SK-MEL-5 (cell line): ENCODE results near the gene DOCK11. TPM values are rescaled to one million over a fixed set of nuclear protein-coding genes. Genes with fewer than 3 reads are reported as not detected.

Experiments
- DNase-seq: peaks from one replicate; pipeline ENCODE4 v3.0.0-alpha.2; 2016; ENCODE audit warnings: low read depth, low spot score
- in situ Hi-C: cut with HindIII; loops from 2 replicates; pipeline ENCODE4 v1.10.0; 2016; ENCODE audit warnings: low sequenced_read_pairs, high pct_unique_total_duplicates, low pct_unique_long_range_greater_than_20kb
- total RNA-seq: library from RNA; depleted of rRNA; stranded (reverse); fragments of >200 nt; shearing (Covaris generic); gene quantifications from 2 replicates; pipeline ENCODE4 v1.2.3, GENCODE V29; 2014

The DOCK11 gene
- total RNA-seq, 1 experiment from 2014 or later = 5.9 TPM

DNA sequence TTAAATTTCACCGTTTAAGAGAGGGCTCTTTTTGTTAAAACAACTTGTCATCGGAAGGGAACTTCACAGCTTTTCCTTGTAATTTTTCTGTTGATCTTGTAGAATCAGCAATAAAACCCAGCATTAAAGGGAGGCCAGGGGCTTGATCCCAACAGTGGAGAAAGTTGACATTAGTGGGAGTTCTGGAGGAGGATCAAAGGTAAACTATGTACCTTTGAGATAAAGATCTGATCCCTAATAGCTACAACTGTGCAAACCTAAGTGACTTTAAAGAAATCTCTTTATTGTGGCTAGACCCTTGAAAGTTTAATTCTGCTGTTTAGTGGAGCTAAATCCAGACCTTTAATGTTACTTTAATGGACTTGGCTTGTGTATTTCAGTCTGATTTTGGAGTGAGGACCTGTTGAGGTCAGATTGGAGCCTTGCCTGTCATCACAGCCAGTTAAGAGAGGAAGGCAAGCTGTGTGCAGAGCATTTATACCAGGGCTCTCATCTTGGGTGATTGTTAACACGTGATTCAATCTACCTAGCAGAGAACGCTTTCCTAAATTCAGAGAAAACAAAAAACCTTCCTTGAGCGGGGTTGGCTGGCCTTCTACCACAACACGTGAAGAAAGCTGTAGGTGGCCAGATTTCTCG is 1.7 kb downstream of the DOCK11 start:
- in situ Hi-C loops = no loop called here
- DNase-seq = no peak

DNA sequence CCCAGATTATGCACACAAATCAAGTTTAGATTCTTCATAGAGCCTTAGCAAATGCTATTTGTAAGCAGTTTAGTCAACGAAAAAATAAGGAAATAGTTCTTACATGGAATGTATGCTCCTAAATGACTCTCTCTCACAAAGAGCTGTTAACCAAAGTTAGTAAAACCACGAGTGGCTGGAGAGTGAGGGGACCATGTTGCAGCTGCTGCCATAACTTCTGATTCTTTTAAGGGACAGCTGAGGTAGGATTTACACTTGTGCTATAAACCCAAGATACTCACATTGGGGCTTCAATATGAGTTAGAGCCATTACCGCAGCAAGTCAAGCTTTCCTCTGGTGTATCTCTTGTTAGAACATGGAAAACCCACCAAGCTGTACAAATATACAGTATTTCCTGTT is 2.7 kb downstream of the DOCK11 start:
- in situ Hi-C loops = no loop called here
- no peak for DNase-seq

DNA sequence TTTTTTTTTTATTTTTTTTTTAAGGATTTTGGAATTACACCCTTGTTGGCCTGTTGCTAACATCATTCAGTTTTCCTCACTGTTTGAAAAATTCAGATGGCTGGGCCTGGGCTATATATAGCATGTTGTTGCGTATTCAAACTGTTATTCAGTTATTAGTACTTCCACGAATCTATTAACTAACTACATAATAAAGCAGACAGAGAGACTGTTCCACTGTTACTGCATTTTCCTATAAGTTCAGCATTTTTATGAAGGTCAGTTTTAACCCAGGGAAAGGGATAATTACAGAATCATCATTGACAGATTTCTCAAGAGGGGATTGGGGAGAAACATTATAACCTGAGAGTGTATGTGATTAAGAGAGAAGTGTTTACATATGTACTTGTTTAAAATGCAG is 3.1 kb downstream of the DOCK11 start:
- DNase-seq = no peak
- in situ Hi-C loops = no loop called here

DNA sequence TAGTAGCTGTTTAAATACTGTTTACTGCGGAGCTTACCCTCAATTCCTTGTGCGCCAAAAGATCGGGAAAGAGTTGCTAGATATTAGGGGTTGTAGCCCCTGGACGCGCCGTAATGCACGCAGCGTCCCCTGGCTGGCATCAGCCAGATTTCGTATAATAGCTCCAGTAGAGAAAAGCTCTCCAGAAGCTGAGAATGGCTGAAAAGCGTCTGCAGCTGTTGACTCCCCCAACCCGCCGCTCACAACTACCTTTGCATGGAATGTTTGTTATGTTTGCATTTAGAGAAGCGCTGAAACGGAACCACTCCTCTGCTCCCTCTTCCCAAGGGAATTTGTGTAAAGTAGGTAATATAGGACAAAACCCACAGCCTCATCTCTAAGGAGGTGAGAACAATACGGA is 3.7 kb downstream of the DOCK11 start:
- no peak for DNase-seq
- in situ Hi-C loops = no loop called here

DNA sequence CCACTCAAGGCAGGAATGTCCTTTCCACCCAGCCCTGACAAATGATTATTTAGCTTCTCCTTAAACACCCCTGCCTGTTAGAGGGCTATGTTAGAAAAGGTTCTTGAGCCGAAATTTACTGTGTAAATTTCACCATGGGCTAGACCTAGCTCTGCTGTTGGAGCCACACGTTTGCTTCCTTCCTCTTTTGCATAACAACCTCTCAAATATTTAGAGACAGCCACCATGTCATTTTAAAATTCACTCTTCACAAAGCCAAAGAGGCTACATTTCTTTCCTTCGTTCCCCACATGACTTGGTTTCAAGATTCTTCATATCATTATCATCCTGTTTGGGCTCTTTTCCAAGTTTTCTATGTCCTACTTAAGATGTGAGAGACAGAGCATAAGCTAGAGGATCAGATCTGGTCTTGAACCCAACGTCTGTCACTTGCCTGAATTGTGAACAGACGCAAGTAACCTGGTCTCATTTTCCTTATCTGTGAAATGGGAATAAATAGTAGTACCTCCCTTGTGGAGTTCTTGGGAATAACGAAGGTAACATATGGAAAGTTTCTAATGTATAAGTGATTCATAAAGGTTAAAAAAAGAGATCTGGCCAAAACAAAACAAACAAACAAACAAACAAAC is 6.7 kb downstream of the DOCK11 start:
- in situ Hi-C loops = no loop called here
- no peak for DNase-seq

DNA sequence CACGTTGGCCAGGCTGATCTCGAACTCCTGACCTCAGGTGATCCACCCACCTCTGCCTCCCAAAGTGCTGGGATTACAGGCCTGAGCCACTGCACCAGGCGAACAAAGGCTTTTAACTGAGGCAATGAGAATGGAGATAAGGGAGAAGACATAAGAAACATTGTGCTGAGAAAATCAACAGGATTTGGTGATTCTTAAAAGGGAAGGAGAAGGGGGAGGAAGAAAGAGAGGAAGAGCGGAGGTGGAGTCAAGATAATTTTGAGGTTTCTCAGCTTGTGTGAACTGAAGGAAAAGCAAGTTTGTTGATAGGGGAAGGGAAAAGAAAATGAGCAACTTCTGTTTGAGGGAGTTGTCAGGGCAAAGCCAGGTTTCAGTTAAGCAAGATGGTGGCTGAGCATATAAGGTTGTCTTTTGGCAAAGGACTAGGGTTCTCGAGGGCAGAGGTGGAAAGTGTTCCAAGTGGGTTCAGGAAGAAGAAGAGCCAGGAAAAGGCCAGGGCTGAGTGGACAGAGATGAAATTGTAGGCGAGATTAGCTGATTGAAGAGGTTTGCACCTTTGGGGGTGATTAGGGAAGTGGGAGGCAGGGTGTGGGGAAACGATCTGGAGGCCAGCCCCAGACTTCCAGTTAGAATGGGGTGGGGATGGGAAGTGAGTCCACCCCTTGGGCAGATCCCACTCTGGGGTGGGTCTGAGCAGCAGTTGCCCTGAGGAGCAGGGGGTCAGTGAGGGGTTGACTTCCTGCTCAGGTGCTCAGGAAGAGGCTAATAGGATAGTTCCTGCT is 7.8 kb downstream of the DOCK11 start:
- in situ Hi-C loops = no loop called here
- no peak for DNase-seq

DNA sequence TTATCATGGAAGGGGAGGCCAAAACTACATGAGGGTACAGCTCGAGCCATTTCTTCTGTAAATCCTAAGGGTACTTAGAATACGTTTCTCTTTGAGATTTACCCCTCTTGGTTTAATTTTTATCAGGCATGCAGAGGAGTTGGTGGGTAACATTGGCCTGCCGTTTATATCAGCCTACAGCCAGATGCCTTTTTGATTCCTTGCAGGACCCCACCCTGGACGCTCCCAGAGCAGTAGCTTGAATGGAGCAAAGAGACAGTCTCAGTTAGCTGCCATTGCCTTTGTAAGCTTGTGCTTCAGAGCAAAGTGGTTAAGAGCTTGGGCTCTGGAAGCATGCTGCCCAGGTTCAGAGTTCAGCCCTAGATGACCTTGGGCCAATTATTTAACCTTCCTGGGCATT is 9.0 kb downstream of the DOCK11 start:
- in situ Hi-C loops = no loop called here
- DNase-seq = no peak

DNA sequence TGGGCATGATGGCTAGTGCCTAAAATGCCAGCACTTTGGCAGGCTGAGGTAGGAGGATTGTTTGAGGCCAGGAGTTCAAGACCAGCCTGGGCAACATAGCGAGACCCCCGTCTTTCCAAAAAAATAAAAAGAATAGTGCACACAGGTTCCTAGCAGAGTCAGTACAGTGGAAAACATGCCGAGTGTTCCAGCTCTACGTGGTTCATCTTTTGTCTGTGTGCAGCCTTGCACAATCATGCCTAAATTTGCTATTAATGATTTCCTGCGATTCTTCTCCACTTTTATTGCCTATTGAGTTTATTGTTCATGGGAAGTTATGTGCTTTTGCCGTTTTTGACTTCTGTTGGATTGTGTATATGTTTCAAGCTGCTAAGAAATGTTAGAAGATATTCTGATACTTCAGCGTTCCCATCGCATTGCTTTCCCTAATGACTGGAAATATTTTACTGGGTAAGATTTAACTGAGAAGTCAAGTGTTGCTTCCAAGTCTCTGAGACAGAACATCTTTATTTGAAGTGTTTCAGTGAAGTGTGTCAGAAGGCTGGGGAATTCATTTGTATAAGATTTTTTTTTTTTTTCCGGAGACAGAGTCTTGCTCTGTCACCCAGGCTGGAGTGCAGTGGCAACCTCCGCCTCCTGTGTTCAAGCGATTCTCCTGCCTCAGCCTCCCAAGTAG is 11.3 kb downstream of the DOCK11 start:
- DNase-seq = no peak
- in situ Hi-C loops = no loop called here

DNA sequence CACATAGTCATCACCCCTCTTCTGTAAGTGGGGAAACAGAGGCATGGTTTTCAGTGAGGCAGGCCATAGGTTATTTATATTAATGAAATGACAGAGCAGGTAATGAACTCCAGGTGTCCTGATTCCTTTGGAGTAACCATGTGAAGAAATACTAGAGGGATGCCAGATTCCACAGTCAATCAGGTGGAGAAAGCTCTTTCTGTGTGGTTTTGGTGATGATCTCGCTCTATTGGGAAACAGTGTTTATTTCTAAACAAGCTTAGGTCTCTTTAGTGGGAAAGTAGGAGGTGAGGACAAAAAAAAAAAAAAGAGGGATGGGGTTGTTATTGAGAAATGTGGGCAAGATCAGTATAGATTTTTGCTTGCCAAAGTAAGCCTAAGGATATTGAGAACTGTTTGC is 12.2 kb downstream of the DOCK11 start:
- no peak for DNase-seq
- in situ Hi-C loops = no loop called here

DNA sequence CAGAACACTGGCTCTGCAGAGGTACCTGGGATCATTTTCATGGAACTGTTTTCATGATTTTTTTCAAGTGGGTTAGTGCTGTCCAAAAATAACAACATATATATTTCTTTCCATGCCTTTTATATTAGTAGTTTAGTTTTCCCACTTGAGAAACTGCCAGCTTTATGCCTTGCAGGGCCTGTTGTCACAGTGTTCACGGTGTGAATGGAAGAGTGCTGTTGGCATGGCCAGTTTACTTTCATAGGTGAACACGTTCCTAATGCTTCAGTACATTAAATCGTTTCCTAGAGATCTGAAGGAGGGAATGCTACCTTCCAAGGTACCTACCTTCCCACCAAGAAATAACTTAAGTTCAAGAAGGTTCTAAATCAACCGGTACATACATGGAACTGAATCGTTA is 12.6 kb downstream of the DOCK11 start:
- DNase-seq = no peak
- in situ Hi-C loops = no loop called here

DNA sequence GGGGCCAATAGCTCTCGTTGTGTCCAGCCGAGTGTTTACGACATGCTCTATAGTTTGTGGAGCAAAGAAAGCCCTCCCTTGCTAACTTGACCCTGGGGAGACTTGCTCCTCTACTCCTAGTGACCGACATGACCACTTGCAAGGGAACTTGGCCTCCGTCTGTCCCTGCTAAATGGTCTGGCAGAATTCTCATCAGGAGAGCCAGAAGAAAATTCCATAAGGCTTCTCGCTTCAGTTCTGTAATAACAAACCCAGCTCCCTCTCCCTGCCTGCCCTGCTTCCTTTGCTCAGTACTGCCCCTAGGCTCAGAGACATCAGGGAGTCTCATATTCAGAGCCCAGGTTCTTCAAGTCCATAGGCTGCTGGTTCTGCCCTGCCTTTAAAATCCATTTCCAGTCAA is 13.0 kb downstream of the DOCK11 start:
- in situ Hi-C loops = no loop called here
- DNase-seq = no peak

DNA sequence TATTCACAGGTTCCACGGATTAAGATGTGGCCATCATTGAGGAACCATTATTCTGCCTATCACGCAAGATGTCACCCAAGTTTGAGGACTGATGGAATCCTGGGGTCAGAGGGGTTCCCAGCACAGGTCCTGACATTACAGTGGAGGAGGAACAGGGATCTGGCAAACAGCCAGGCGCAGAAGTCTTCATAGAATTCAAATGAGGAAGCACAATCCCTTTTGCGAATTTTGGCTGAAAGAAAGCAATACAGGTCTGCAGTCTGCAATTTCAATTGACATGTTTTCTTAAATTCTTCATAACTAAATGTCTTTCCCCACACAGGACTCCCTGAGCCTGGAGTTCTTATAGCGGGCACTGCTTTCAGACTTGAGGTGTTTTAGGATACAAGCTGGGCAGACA is 14.5 kb downstream of the DOCK11 start:
- in situ Hi-C loops = no loop called here
- DNase-seq = no peak

DNA sequence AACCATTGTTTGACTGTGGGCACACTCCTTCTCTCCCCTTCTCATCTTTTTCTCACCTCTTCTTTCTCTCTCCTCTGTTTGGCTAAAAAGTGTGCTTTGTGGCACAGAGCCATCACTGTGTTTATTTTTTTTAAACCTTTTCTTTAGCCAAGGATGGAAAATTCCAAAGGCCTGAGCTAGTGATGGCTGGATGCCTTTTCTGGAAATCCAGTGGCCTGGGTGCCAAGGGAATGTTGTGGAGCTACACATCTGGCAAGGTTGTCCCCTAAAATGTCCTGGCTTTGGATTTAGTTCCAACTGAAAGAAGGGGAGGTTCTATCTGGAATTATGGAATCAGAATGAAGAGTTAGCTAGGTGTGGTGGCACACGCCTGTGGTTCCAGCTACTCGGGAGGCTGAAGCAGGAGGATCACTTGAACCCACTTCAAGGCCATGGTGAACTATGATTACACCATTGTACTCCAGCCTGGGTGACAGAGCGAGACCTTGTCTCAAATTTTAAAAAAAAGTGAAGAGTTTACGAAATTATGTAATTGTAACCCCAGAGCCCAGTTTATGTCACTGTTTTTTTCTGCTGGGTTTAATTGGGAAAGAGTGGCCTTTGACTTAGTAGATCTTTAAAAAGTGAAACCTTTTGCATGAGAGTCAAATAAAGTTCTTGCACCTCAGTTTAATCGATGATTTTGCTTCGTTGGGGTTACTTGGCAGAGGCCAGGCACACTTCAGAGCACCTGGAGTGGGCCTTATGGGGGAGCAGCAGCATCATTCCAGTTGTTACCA is 17.7 kb downstream of the DOCK11 start:
- in situ Hi-C loops = no loop called here
- DNase-seq = no peak

DNA sequence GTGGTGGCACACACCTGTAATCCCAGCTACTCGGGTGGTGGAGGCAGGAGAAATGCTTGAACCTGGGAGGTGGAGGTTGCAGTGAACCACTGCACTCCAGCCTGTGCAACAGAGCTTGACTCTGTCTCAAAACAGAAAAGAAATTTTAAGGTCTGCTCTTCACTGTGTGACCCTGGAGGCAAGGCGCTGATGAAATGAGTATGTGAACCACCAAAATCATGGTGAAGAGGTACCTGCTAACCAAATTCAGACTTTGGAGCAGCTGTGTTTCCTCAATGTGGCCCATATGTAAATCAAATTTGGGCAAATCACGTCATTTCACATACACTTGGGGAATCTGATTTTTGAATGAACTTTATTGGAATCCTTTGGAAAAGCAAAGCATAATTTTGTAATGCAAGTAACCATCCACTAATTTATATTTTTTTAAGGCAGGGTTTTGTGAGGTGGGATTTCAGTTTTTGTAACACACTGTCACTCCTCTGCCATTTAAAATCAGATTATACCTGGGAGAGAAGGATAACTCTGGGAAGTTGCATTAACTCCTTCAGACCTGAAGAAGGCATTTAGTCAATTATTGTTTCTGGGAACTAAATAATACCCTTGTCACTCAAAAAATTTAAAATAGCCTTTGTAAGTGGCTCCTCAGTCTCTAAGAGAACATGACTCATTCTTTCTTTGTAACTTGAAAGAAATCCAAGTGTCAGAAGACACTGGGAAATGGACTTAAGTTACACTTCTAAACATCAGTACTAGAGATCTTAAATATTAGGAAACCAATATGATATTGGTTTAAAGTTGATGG is 24.0 kb downstream of the DOCK11 start:
- no peak for DNase-seq
- in situ Hi-C loops = no loop called here

DNA sequence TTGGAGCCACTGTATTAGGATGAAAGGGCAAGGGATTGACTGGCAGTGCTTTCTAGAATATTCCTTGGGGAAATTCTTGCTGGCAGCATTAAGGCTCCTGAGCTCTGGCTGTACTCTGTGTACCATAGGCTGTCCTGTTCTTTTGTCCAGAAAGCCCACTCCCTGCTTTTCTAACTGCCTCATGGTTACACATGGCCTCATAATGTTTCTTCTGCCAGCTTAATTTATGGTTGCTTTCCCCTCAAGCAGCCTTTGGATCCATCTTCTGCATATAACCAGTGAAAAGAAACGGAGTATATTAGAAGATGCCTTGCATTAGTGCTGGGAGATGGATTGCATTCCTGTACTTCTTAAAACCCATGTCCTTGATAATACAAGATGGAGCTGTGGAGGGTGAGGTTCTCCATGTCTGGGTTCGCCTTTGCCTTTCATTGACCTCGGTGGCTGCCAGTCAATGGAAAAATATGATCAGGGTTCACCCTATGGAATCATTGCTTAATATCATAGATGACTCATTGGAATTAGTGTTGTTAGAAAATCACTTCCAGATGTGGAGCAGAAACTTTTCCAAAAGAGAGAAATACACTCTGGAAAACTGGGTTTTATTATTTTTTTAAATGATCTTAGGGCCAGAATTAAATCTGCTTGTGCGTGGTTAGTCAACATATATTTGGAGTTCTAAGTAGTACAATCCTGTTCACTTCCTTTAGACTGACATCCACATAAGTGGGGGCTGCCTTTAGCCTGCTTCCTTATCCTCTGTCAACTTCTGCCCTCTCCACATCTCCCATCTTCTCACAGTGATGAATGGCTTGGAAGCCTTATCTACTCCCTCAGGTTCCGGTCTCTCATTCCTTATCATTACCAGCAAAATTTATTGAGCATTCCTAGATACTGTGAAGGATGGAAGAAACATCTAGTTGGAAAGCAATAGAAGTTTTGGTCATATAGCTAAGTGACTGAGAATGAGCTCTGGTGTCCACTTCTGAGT is 24.9 kb downstream of the DOCK11 start:
- DNase-seq = no peak
- in situ Hi-C loops = no loop called here

DNA sequence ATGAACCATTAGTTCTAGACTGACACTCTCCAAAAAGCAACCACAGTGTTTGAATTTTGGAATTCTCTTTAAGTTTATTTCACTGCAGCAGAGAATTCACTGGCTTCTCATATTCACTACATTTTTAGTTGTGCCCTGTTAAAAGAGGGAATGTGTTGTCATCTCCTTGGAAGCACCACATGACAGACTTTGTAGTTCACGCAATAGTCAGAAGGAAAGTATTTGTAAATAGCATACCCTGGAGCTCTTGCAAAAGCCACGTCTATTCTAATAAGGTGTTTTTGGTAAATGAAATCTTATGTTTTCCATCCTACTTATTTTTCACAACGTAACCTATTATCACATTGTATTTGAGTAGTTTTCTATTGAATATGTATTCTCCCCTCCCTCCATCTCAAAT is 25.8 kb downstream of the DOCK11 start:
- DNase-seq = no peak
- in situ Hi-C loops = no loop called here
